ENCODE results near the gene NCAM2. TPM values are rescaled to one million over a fixed set of nuclear protein-coding genes. Genes with fewer than 3 reads are reported as not detected.

Gene NCAM2
- total and polyA plus RNA-seq, 2 of the 4 experiments (the other 2 are of a cell fraction), result 2.7 to 5.0 TPM

DNA sequence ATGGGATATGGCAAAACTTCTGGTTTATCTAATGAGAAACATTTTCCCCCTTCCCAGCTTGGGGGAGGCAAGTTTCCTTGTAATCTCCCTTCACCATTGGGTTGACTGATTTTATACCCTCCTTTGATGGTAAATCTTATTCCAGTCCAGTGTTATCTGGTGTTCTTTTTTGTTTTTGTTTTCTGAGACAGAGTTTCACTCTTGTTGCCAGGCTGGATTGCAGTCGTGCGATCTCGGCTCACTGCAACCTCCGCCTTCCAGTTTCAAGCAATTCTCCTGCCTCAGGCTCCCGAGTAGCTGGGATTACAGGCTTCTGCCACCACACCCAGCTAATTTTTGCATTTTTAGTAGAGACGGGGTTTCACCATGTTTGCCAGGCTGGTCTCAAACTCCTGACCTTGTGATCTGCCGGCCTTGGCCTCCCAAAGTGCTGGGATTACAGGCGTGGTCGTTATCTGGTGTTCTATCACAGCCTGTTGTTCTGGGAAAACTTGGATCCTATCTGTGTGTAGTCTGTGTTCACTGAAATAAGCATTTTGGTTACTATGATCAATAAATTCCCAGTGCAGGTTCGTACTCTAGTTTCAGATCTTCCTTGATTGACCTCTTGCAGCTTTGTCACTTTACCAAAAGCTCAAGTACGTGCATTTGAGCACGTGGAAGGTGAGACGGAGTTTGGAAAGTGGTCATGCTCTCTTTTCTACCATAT is 281.1 kb downstream of the NCAM2 start:
- H3K9ac ChIP-seq (ENCODE audit: low read depth, low read length), result no peak overlapping the region
- no peak overlapping the region for H3K27ac ChIP-seq (ENCODE audit: insufficient read depth, low read length)
- no peak overlapping the region for H3K4ac ChIP-seq (ENCODE audit: low read depth, low read length)
- H4K5ac ChIP-seq (ENCODE audit: low read depth, low read length), result no peak overlapping the region
- no peak overlapping the region for H2BK15ac ChIP-seq (ENCODE audit: low read depth, low read length)
- H3K36me3 ChIP-seq (ENCODE audit: control insufficient read depth, insufficient read depth, low read length), result no peaks in the 10 kb centered on the region
- H4K8ac ChIP-seq (ENCODE audit: low read depth in 2 of 2, low read length in 2 of 2), result no peak overlapping the region
- no peak overlapping the region for H3K14ac ChIP-seq (replicated peaks; ENCODE audit: low read depth, low read length)
- 78% methylated on average over 3 of the region's 13 CpGs; no CpG with 5 or more reads in 1 of the 2 experiments for WGBS, 2 experiments (ENCODE audit: extremely low coverage in 2 of 2, insufficient read length in 1 of 2)
- H3K27me3 ChIP-seq (ENCODE audit: control insufficient read depth, insufficient read depth, low read length), result no peaks in the 10 kb centered on the region
- no peak overlapping the region for H3K18ac ChIP-seq (ENCODE audit: low read depth, low read length)
- H3K23ac ChIP-seq (ENCODE audit: low read depth, low read length), result no peak overlapping the region
- dilution Hi-C loops (cut with HindIII; ENCODE audit: low sequenced_read_pairs, unreplicated experiment) (no loop called here), intact Hi-C loops (cut with micrococcal nuclease) (no loop called here), in situ Hi-C loops (cut with MboI; ENCODE audit: low sequenced_read_pairs) (no loop called here)
- no peak overlapping the region for H2AK9ac ChIP-seq (replicated peaks; ENCODE audit: low read depth, low read length, poor library complexity)
- no peak overlapping the region for H2BK20ac ChIP-seq (ENCODE audit: low read depth, low read length)
- no peaks in the 10 kb centered on the region for H3K9me3 ChIP-seq (ENCODE audit: control insufficient read depth, insufficient read depth, low read length)
- no peaks in the 10 kb centered on the region for H3K4me1 ChIP-seq (ENCODE audit: control insufficient read depth, insufficient read depth, low read length)
- CTCF ChIA-PET, result no interaction called here
- ATAC-seq (ENCODE audit: low read depth) (no peak), DNase-seq (no peak)
- no peak overlapping the region for H4K91ac ChIP-seq (ENCODE audit: insufficient read depth, low read depth, low read length)
- no peak overlapping the region for H2AFZ ChIP-seq (replicated peaks; ENCODE audit: low read length, poor library complexity)
- no peaks in the 10 kb centered on the region for H4K20me1 ChIP-seq (ENCODE audit: insufficient read depth, low read length)
- no peak overlapping the region for H3K4me3 ChIP-seq (ENCODE audit: insufficient read depth, low read depth, low read length)
- no TSS peak for BruUV-seq (replicated peaks)
- no peak for TF ChIP-seq NFE2L2 (IDR thresholded peaks at IDR 0.05; ENCODE audit: low read depth, low read length)
- no peak for TF ChIP-seq MAZ (IDR thresholded peaks at IDR 0.05; ENCODE audit: borderline replicate concordance, low read depth, low read length)
- TF ChIP-seq, protein P1, sequence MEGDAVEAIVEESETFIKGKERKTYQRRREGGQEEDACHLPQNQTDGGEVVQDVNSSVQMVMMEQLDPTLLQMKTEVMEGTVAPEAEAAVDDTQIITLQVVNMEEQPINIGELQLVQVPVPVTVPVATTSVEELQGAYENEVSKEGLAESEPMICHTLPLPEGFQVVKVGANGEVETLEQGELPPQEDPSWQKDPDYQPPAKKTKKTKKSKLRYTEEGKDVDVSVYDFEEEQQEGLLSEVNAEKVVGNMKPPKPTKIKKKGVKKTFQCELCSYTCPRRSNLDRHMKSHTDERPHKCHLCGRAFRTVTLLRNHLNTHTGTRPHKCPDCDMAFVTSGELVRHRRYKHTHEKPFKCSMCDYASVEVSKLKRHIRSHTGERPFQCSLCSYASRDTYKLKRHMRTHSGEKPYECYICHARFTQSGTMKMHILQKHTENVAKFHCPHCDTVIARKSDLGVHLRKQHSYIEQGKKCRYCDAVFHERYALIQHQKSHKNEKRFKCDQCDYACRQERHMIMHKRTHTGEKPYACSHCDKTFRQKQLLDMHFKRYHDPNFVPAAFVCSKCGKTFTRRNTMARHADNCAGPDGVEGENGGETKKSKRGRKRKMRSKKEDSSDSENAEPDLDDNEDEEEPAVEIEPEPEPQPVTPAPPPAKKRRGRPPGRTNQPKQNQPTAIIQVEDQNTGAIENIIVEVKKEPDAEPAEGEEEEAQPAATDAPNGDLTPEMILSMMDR (conservative IDR thresholded peaks at IDR 0.05; ENCODE audit: low read depth, low read length), result no peak
- no peak for TF ChIP-seq MXI1 (IDR thresholded peaks at IDR 0.05; ENCODE audit: borderline replicate concordance, low read depth, low read length)
- no peak for TF ChIP-seq SMC3 (IDR thresholded peaks at IDR 0.05; ENCODE audit: low read depth, low read length)
- no peak for TF ChIP-seq RAD21 (IDR thresholded peaks at IDR 0.05; ENCODE audit: low read length)
- no peak for TF ChIP-seq CHD1 (IDR thresholded peaks at IDR 0.05; ENCODE audit: low read depth, low read length)
- no peak for TF ChIP-seq FOS (IDR thresholded peaks at IDR 0.05; ENCODE audit: low read depth, low read length)
- no peak for TF ChIP-seq CEBPB (IDR thresholded peaks at IDR 0.05; ENCODE audit: low read depth, low read length)
- no peak for TF ChIP-seq BHLHE40 (IDR thresholded peaks at IDR 0.05; ENCODE audit: low read depth, low read length)
- TF ChIP-seq, protein P2, sequence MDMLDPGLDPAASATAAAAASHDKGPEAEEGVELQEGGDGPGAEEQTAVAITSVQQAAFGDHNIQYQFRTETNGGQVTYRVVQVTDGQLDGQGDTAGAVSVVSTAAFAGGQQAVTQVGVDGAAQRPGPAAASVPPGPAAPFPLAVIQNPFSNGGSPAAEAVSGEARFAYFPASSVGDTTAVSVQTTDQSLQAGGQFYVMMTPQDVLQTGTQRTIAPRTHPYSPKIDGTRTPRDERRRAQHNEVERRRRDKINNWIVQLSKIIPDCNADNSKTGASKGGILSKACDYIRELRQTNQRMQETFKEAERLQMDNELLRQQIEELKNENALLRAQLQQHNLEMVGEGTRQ (IDR thresholded peaks at IDR 0.05; ENCODE audit: low read depth, low read length), result no peak
- TF ChIP-seq POLR2A (IDR thresholded peaks at IDR 0.05; ENCODE audit: low read depth, low read length), result no peak
- no peak for TF ChIP-seq RFX5 (IDR thresholded peaks at IDR 0.05; ENCODE audit: low read depth, low read length)
- no peak for TF ChIP-seq MAFK (IDR thresholded peaks at IDR 0.05; ENCODE audit: low read depth, low read length)
- POLR2A ChIA-PET (ENCODE audit: unreplicated experiment), result no interaction called here
- H3K56ac ChIP-seq (ENCODE audit: extremely low read depth, insufficient read depth, low read length), result no peak overlapping the region
- H2BK5ac ChIP-seq (ENCODE audit: low read depth, low read length, poor library complexity, severe bottlenecking), result no peak overlapping the region
- no peaks in the 10 kb centered on the region for H3K79me1 ChIP-seq (ENCODE audit: low read depth in 1 of 2, low read length in 2 of 2)
- H3K9me1 ChIP-seq (ENCODE audit: insufficient read depth, low read length), result no peaks in the 10 kb centered on the region
- H2BK120ac ChIP-seq (ENCODE audit: low read depth, low read length), result no peak overlapping the region
- H2AK5ac ChIP-seq (ENCODE audit: low read depth, low read length), result no peak overlapping the region
- no peak overlapping the region for H3K4me2 ChIP-seq (ENCODE audit: low read depth, low read length)
